Measurements from ENCODE around the gene MYLK. TPM values are rescaled to one million over a fixed set of nuclear protein-coding genes. Genes with fewer than 3 reads are reported as not detected.

MYLK gene
- total and polyA plus RNA-seq, 4 donors, result 17.1 to 158 (median 41.9) TPM

DNA sequence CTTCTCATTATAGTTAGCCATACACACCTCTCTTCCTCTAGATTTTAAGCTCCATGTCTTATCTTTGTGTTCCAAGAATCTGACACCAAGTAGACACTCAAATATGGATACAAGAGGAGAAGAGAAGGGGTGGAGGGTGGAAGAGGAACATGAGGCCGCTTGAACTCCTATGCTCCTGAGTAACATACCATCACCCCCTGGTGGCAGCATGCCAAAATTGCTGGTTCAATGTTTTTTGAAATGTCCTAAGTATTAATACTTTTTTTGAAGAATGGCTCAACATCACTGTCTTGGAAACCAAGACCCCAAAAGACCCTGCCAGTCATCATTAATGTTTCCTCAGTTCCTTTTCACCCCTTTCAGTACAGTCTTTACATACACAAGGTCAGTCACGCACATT, 227.4 kb downstream of the MYLK start:
- no peak overlapping the region for H3K4me3 ChIP-seq (ENCODE audit: low read depth in 1 of 3, low read length in 3 of 3)
- H3K27ac ChIP-seq (ENCODE audit: low read depth in 1 of 2, low read length in 2 of 2), result no peak overlapping the region
- no peaks in the 10 kb centered on the region for H3K9me3 ChIP-seq (ENCODE audit: control insufficient read depth in 4 of 4, low read length in 3 of 4)
- DNase-seq (ENCODE audit: low spot score), result no peak
- WGBS, result 91% methylated on average over 2 of the region's 2 CpGs
- H3K36me3 ChIP-seq (ENCODE audit: control insufficient read depth in 4 of 4, insufficient read depth in 3 of 4, low read depth in 1 of 4, low read length in 3 of 4), result peaks cover 4 to 23% (median 19%) of the 10 kb centered on the region in 4 donors
- H3K4me1 ChIP-seq (ENCODE audit: control insufficient read depth in 4 of 4, insufficient read depth in 4 of 4, low read length in 3 of 4), result peaks cover 4 to 25% (median 20%) of the 10 kb centered on the region in 4 donors
- TF ChIP-seq NR2F2 (IDR thresholded peaks at IDR 0.05), result no peak
- TF ChIP-seq, protein P1, sequence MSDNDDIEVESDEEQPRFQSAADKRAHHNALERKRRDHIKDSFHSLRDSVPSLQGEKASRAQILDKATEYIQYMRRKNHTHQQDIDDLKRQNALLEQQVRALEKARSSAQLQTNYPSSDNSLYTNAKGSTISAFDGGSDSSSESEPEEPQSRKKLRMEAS (IDR thresholded peaks at IDR 0.05), result no peak
- TF ChIP-seq FOXA2 (IDR thresholded peaks at IDR 0.05), result no peak
- TF ChIP-seq SP1 (IDR thresholded peaks at IDR 0.05), result no peak
- no peak for TF ChIP-seq EGR1 (IDR thresholded peaks at IDR 0.05; ENCODE audit: low read depth in 2 of 2)
- TF ChIP-seq YY1 (IDR thresholded peaks at IDR 0.05), result no peak
- TF ChIP-seq GABPA (IDR thresholded peaks at IDR 0.05 in 1 of 2, conservative IDR thresholded peaks at IDR 0.05 in 1 of 2), result no peak
- TF ChIP-seq, protein P2, sequence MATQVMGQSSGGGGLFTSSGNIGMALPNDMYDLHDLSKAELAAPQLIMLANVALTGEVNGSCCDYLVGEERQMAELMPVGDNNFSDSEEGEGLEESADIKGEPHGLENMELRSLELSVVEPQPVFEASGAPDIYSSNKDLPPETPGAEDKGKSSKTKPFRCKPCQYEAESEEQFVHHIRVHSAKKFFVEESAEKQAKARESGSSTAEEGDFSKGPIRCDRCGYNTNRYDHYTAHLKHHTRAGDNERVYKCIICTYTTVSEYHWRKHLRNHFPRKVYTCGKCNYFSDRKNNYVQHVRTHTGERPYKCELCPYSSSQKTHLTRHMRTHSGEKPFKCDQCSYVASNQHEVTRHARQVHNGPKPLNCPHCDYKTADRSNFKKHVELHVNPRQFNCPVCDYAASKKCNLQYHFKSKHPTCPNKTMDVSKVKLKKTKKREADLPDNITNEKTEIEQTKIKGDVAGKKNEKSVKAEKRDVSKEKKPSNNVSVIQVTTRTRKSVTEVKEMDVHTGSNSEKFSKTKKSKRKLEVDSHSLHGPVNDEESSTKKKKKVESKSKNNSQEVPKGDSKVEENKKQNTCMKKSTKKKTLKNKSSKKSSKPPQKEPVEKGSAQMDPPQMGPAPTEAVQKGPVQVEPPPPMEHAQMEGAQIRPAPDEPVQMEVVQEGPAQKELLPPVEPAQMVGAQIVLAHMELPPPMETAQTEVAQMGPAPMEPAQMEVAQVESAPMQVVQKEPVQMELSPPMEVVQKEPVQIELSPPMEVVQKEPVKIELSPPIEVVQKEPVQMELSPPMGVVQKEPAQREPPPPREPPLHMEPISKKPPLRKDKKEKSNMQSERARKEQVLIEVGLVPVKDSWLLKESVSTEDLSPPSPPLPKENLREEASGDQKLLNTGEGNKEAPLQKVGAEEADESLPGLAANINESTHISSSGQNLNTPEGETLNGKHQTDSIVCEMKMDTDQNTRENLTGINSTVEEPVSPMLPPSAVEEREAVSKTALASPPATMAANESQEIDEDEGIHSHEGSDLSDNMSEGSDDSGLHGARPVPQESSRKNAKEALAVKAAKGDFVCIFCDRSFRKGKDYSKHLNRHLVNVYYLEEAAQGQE (IDR thresholded peaks at IDR 0.05), result no peak
- no peak for TF ChIP-seq HNF4G (IDR thresholded peaks at IDR 0.05)
- no peak for TF ChIP-seq RXRA (IDR thresholded peaks at IDR 0.05)
- TF ChIP-seq, protein P3, sequence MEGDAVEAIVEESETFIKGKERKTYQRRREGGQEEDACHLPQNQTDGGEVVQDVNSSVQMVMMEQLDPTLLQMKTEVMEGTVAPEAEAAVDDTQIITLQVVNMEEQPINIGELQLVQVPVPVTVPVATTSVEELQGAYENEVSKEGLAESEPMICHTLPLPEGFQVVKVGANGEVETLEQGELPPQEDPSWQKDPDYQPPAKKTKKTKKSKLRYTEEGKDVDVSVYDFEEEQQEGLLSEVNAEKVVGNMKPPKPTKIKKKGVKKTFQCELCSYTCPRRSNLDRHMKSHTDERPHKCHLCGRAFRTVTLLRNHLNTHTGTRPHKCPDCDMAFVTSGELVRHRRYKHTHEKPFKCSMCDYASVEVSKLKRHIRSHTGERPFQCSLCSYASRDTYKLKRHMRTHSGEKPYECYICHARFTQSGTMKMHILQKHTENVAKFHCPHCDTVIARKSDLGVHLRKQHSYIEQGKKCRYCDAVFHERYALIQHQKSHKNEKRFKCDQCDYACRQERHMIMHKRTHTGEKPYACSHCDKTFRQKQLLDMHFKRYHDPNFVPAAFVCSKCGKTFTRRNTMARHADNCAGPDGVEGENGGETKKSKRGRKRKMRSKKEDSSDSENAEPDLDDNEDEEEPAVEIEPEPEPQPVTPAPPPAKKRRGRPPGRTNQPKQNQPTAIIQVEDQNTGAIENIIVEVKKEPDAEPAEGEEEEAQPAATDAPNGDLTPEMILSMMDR (IDR thresholded peaks at IDR 0.05; ENCODE audit: low read depth, low read length, missing input control), result no peak
- TF ChIP-seq, protein P4, sequence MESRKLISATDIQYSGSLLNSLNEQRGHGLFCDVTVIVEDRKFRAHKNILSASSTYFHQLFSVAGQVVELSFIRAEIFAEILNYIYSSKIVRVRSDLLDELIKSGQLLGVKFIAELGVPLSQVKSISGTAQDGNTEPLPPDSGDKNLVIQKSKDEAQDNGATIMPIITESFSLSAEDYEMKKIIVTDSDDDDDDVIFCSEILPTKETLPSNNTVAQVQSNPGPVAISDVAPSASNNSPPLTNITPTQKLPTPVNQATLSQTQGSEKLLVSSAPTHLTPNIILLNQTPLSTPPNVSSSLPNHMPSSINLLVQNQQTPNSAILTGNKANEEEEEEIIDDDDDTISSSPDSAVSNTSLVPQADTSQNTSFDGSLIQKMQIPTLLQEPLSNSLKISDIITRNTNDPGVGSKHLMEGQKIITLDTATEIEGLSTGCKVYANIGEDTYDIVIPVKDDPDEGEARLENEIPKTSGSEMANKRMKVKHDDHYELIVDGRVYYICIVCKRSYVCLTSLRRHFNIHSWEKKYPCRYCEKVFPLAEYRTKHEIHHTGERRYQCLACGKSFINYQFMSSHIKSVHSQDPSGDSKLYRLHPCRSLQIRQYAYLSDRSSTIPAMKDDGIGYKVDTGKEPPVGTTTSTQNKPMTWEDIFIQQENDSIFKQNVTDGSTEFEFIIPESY (IDR thresholded peaks at IDR 0.05), result no peak
- TF ChIP-seq TAF1 (conservative IDR thresholded peaks at IDR 0.05), result no peak
- TF ChIP-seq FOXA1 (IDR thresholded peaks at IDR 0.05), result no peak
- TF ChIP-seq RAD21 (IDR thresholded peaks at IDR 0.05), result no peak
- TF ChIP-seq, protein P5, sequence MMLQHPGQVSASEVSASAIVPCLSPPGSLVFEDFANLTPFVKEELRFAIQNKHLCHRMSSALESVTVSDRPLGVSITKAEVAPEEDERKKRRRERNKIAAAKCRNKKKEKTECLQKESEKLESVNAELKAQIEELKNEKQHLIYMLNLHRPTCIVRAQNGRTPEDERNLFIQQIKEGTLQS (IDR thresholded peaks at IDR 0.05), result no peak
- TF ChIP-seq JUND (IDR thresholded peaks at IDR 0.05), result no peak
- H3K27me3 ChIP-seq (ENCODE audit: control insufficient read depth in 4 of 4, insufficient read depth in 4 of 4, low read length in 3 of 4), result no peaks in the 10 kb centered on the region
- no peak overlapping the region for H3K9ac ChIP-seq (ENCODE audit: low read depth in 1 of 2, low read length in 2 of 2)

Measured in liver (tissue), 9 donors.